Mesendoderm (in vitro differentiated cells): Measurements from ENCODE around the gene CNOT4.
A peak's percentile ranks its signal among the peaks of the same experiment; 100 is the strongest.
"Not testable (repeated sequence)": the region's sequence is repeated elsewhere in the genome, so short reads cannot be mapped to it uniquely, and the experiment has no call there.

ENCODE experiments used
- DNase-seq: peaks from one replicate; pipeline ENCODE4 v3.0.0; 2013
- H2AK5ac ChIP-seq: 2 replicates; pipeline ENCODE4 v1.6.1; 2013; ENCODE audit warnings: low read length, inconsistent platforms
- H2BK120ac ChIP-seq: 2 replicates; pipeline ENCODE4 v1.6.1; 2013; ENCODE audit warnings: low read depth, mild to moderate bottlenecking, low read length, moderate library complexity, mixed read lengths
- H2BK15ac ChIP-seq: replicated peaks from 2 replicates; pipeline ENCODE4 v1.6.1; 2013; ENCODE audit warnings: low read depth, mild to moderate bottlenecking, moderate library complexity
- H2BK5ac ChIP-seq: 2 replicates; pipeline ENCODE4 v1.6.1; 2013; ENCODE audit warnings: low read length, inconsistent platforms
- H3K18ac ChIP-seq: 2 replicates; pipeline ENCODE4 v1.6.1; 2013; ENCODE audit warnings: mild to moderate bottlenecking, low read length, mixed read lengths
- H3K23ac ChIP-seq: one replicate; pipeline ENCODE4 v1.6.1; 2013; ENCODE audit warnings: low read length
- H3K27ac ChIP-seq: 2 replicates; pipeline ENCODE4 v1.5.1; 2013; ENCODE audit warnings: low read depth, mild to moderate bottlenecking, inconsistent platforms, low read length, moderate library complexity
- H3K27me3 ChIP-seq: 2 replicates; pipeline ENCODE4 v1.6.1; 2013; ENCODE audit warnings: low read length, control low read depth, mild to moderate bottlenecking, inconsistent platforms; ENCODE audit not compliant: insufficient read depth, poor library complexity
- H3K36me3 ChIP-seq: 2 replicates; pipeline ENCODE4 v1.6.1; 2013; ENCODE audit warnings: low read length, inconsistent platforms; ENCODE audit not compliant: control insufficient read depth, insufficient read depth
- H3K4ac ChIP-seq: one replicate; pipeline ENCODE4 v1.6.1; 2013; ENCODE audit warnings: low read depth, mild to moderate bottlenecking, low read length, moderate library complexity
- H3K4me1 ChIP-seq: 2 replicates; pipeline ENCODE4 v1.6.1; 2013; ENCODE audit warnings: low read depth, low read length, inconsistent platforms; ENCODE audit not compliant: control insufficient read depth
- H3K4me2 ChIP-seq: 2 replicates; pipeline ENCODE4 v1.6.1; 2013; ENCODE audit warnings: low read length
- H3K4me3 ChIP-seq: 2 replicates; pipeline ENCODE4 v1.5.1; 2013; ENCODE audit warnings: mild to moderate bottlenecking, low read length
- H3K56ac ChIP-seq: one replicate; pipeline ENCODE4 v1.6.1; 2013; ENCODE audit warnings: low read length
- H3K79me1 ChIP-seq: 2 replicates; pipeline ENCODE4 v1.6.1; 2013; ENCODE audit warnings: low read length, inconsistent platforms
- H3K79me2 ChIP-seq: 2 replicates; pipeline ENCODE4 v1.6.1; 2013; ENCODE audit warnings: mild to moderate bottlenecking, low read length; ENCODE audit not compliant: control insufficient read depth, insufficient read depth
- H3K9ac ChIP-seq: 2 replicates; pipeline ENCODE4 v1.6.1; 2013; ENCODE audit warnings: low read length, inconsistent platforms
- H4K5ac ChIP-seq: one replicate; pipeline ENCODE4 v1.6.1; 2013; ENCODE audit warnings: low read length
- H4K8ac ChIP-seq: one replicate; pipeline ENCODE4 v1.6.1; 2013; ENCODE audit warnings: low read depth, mild to moderate bottlenecking, control low read depth, low read length, moderate library complexity
- WGBS: extraction: QIAGEN DNeasy Blood & Tissue Kit; methylation state at CpG from one replicate; pipeline ENCODE4 v1.1.7; 2013; ENCODE audit warnings: low lambda C conversion rate, missing lambda C conversion rate; ENCODE audit not compliant: insufficient coverage; ENCODE audit errors: extremely low coverage; 5-methylcytosine and 5-hydroxymethylcytosine counted together

The CNOT4 gene

DNA sequence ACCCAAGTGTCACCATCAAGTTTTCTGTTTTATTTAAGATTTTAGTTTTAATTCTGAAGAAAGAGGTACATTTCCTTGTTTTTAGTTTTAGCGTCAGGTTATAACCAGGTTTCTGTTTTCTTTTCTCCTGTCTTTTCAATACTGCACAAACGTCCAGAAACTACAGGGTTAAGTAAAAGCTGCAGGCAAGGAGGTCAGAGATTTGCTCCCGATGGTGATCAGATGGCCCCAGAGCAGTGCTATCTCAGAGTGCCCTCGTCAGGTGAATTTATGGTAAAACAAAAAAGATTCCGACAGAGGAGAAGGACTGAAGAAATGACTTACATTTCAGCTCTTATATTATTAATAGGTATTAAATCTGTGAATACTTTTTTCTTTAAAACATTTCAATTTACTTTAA lies 148.1 kb downstream of the CNOT4 start:
- WGBS, result no CpG with 5 or more reads among the region's 5 CpGs

DNA sequence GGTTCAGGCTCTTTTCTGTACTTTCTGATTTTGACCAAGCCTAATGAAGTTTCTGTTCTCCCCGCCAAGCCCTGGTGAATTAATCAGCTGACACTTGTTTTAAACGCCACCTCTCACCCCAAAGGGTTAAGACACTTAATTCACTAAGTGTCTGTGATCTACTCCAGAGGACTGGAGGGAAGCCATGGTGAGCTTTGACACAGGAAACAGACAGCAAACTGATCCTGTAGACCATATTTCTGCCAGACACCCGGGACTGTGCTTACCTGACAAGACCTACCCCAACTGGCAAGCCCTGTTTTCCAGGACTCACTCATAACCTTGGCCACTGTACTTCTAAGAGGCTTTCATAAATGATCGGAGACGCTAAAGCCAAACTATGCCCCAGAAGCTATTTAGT lies 150.3 kb downstream of the CNOT4 start:
- H3K36me3 ChIP-seq, result no peaks in the 10 kb centered on the region
- H4K8ac ChIP-seq, result no peak overlapping the region
- no peak overlapping the region for H3K4me3 ChIP-seq
- H3K4ac ChIP-seq, result no peak overlapping the region
- no peaks in the 10 kb centered on the region for H3K4me1 ChIP-seq
- H3K23ac ChIP-seq, result no peak overlapping the region
- H2BK15ac ChIP-seq, result no peak overlapping the region
- no peak overlapping the region for H3K4me2 ChIP-seq
- no peak overlapping the region for H3K18ac ChIP-seq
- no peaks in the 10 kb centered on the region for H3K27me3 ChIP-seq
- H3K79me2 ChIP-seq, result no peaks in the 10 kb centered on the region
- H3K79me1 ChIP-seq, result no peaks in the 10 kb centered on the region
- no peak overlapping the region for H2BK5ac ChIP-seq
- H3K27ac ChIP-seq, result no peak overlapping the region
- H2BK120ac ChIP-seq, result no peak overlapping the region
- no peak overlapping the region for H3K9ac ChIP-seq
- no peak overlapping the region for H4K5ac ChIP-seq
- H2AK5ac ChIP-seq, result no peak overlapping the region
- WGBS, result no CpG with 5 or more reads among the region's 5 CpGs
- no peak for DNase-seq
- H3K56ac ChIP-seq, result no peak overlapping the region

More for the DNA sequence above, 148.1 kb downstream of the CNOT4 start:
- H2AK5ac ChIP-seq, result no peak overlapping the region
- no peak overlapping the region for H3K18ac ChIP-seq
- no peaks in the 10 kb centered on the region for H3K27me3 ChIP-seq
- H3K23ac ChIP-seq, result no peak overlapping the region
- H3K36me3 ChIP-seq, result no peaks in the 10 kb centered on the region
- H3K56ac ChIP-seq, result no peak overlapping the region
- no peak overlapping the region for H3K27ac ChIP-seq
- peak; percentile 57 for DNase-seq
- no peak overlapping the region for H3K4me2 ChIP-seq
- no peak overlapping the region for H2BK120ac ChIP-seq
- H3K4ac ChIP-seq, result no peak overlapping the region
- no peak overlapping the region for H4K5ac ChIP-seq
- no peak overlapping the region for H4K8ac ChIP-seq
- no peaks in the 10 kb centered on the region for H3K79me2 ChIP-seq
- no peak overlapping the region for H3K4me3 ChIP-seq
- H2BK15ac ChIP-seq, result no peak overlapping the region
- no peaks in the 10 kb centered on the region for H3K4me1 ChIP-seq
- H2BK5ac ChIP-seq, result no peak overlapping the region
- H3K79me1 ChIP-seq, result no peaks in the 10 kb centered on the region
- no peak overlapping the region for H3K9ac ChIP-seq

DNA sequence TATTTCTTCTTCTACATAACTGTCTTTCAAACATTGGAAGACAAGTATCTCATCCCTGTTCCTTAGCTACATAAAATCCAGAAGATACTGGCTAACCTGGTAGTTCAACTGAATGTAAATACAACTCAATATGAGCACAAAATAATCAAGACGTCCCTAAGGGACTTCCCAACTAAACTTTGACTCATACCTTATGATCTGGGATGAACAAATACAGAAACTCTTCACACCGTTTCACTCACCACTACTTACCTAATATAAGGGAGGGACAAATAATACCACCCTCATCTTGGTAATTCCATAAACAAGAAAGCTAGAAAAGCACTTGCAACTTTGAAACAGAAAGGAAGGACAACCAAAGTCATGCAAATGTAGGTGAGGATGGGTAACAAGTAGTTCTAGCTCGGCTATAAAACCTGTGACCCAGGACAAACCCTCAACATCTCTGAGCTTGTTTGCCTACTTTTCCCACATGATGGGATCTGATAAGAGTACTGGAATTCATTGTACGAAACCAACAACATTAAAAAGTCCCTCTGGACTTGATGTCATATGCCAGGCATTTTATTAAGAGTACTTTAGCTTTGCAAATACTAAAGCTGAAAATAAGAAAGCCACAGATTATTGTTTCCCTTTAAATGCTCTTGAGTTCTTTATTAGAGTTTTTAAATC lies 154.4 kb downstream of the CNOT4 start:
- WGBS, result no CpG with 5 or more reads among the region's 4 CpGs
- H3K36me3 ChIP-seq, result no peaks in the 10 kb centered on the region
- no peak overlapping the region for H4K8ac ChIP-seq

DNA sequence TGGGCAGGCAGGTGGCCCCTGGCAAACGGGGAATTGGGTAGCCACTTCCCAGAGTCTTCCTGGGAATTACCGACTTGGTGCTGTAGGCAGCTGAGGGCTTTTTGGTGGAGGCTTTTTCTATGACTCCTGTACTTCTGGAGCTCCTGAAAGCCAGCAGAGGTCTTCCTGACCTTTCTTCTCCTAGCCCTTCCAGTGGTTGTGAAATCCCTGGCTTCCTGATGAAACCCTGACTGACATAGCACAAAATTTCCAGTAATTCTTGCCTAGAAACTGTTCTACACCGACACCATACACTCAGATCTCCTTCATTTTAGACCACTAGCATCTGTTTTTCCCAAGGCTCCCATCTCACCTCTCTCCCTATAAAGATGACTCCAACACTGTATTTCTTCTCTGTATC lies 156.1 kb downstream of the CNOT4 start:
- no peaks in the 10 kb centered on the region for H3K4me1 ChIP-seq
- WGBS, result no CpG with 5 or more reads among the region's 3 CpGs
- H3K23ac ChIP-seq, result no peak overlapping the region
- no peak overlapping the region for H2BK15ac ChIP-seq
- H3K27ac ChIP-seq, result no peak overlapping the region
- H3K79me1 ChIP-seq, result no peaks in the 10 kb centered on the region
- H3K4me3 ChIP-seq, result no peak overlapping the region
- no peak overlapping the region for H4K8ac ChIP-seq
- H3K4ac ChIP-seq, result no peak overlapping the region
- DNase-seq, result no peak
- no peak overlapping the region for H4K5ac ChIP-seq
- no peak overlapping the region for H2BK120ac ChIP-seq
- no peak overlapping the region for H3K56ac ChIP-seq
- no peaks in the 10 kb centered on the region for H3K36me3 ChIP-seq
- H2AK5ac ChIP-seq, result no peak overlapping the region
- no peak overlapping the region for H3K9ac ChIP-seq
- H2BK5ac ChIP-seq, result no peak overlapping the region
- H3K18ac ChIP-seq, result no peak overlapping the region
- no peaks in the 10 kb centered on the region for H3K79me2 ChIP-seq
- H3K27me3 ChIP-seq, result no peaks in the 10 kb centered on the region
- H3K4me2 ChIP-seq, result no peak overlapping the region

More for the DNA sequence above, 154.4 kb downstream of the CNOT4 start:
- no peak overlapping the region for H2BK120ac ChIP-seq
- H3K4me3 ChIP-seq, result no peak overlapping the region
- no peak overlapping the region for H3K23ac ChIP-seq
- H3K79me1 ChIP-seq, result no peaks in the 10 kb centered on the region
- H2BK15ac ChIP-seq, result no peak overlapping the region
- no peak overlapping the region for H3K27ac ChIP-seq
- no peak overlapping the region for H2AK5ac ChIP-seq
- H4K5ac ChIP-seq, result no peak overlapping the region
- H3K56ac ChIP-seq, result no peak overlapping the region
- DNase-seq, result no peak
- H2BK5ac ChIP-seq, result no peak overlapping the region
- no peaks in the 10 kb centered on the region for H3K4me1 ChIP-seq
- no peak overlapping the region for H3K4ac ChIP-seq
- no peaks in the 10 kb centered on the region for H3K27me3 ChIP-seq
- H3K79me2 ChIP-seq, result no peaks in the 10 kb centered on the region
- H3K18ac ChIP-seq, result no peak overlapping the region
- no peak overlapping the region for H3K9ac ChIP-seq
- no peak overlapping the region for H3K4me2 ChIP-seq

DNA sequence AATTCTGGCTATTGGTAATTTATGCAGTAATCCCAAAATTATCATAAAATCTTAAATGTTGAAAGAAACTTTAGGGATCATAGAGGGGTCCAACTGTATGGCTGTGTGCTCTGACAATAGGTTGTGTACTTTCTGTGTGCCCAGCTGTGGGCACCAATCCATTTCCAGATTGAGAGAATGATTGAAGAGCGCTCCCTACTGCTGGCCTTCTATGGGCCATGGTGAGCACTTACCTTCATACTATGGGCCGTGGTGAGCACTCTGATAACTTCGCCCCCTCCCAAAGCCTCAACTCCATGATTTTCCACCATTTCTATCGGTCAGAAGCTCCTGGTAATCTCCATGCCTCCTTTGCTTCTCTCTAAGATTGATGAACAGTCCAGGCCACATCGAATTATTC lies 157.6 kb downstream of the CNOT4 start:
- Histone ChIP-seq H3K79me2 (no peaks in the 10 kb centered on the region), H2BK120ac (no peak overlapping the region), H3K9ac (no peak overlapping the region), H3K79me1 (no peaks in the 10 kb centered on the region), H3K56ac (no peak overlapping the region), H2BK15ac (no peak overlapping the region), H3K4ac (no peak overlapping the region), H3K4me2 (no peak overlapping the region), H2BK5ac (no peak overlapping the region), H3K4me3 (no peak overlapping the region), H2AK5ac (no peak overlapping the region), H4K8ac (no peak overlapping the region), H3K18ac (no peak overlapping the region), H3K27me3 (no peaks in the 10 kb centered on the region), H3K27ac (no peak overlapping the region), H3K4me1 (no peaks in the 10 kb centered on the region), H3K23ac (no peak overlapping the region), H3K36me3 (no peaks in the 10 kb centered on the region), H4K5ac (no peak overlapping the region)
- WGBS, result no CpG with 5 or more reads among the region's 5 CpGs
- DNase-seq, result no peak

DNA sequence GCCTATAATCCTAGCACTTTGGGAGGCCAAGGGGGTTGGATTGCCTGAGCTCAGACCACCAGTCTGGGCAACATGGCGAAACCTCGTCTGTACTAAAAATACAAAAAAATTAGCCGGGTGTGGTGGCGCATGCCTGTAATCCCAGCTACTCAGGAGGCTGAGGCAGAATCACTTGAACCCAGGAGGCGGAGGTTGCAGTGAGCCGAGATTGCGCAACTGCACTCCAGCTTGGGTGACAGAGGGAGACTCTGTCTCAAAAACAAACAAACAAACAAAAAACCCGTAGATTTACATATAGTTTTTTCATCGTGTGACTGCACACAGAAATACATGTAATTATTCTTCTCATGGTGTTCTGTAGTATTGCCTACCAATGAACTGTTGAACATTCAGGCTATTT lies 158.8 kb downstream of the CNOT4 start:
- H3K36me3 ChIP-seq, H2AK5ac ChIP-seq, H3K27ac ChIP-seq, H3K9ac ChIP-seq, H3K56ac ChIP-seq, DNase-seq, H2BK120ac ChIP-seq, H3K18ac ChIP-seq, H3K27me3 ChIP-seq, H3K79me1 ChIP-seq, H3K23ac ChIP-seq, H3K4me1 ChIP-seq, H4K8ac ChIP-seq, H3K4ac ChIP-seq, H3K79me2 ChIP-seq, H2BK15ac ChIP-seq, H2BK5ac ChIP-seq, H3K4me2 ChIP-seq, H4K5ac ChIP-seq, H3K4me3 ChIP-seq: not testable (repeated sequence)
- WGBS, result no CpG with 5 or more reads among the region's 9 CpGs
